Tibial artery (tissue), 4 donors: ENCODE measurements around the gene NCKAP5.

Source experiments
- DNase-seq, 2 donors: peaks; one replicate each; pipeline ENCODE4 v3.0.0-alpha.2; 2019
- H3K27ac ChIP-seq, 2 donors: fragments of 200-600 bp; sonication (generic) in 1 of 2; 1 replicate in 1 of 2; 2 replicates in 1 of 2; pipeline ENCODE4 v1.5.1; 2018 to 2019; ENCODE audit warnings: mild to moderate bottlenecking in 1 of 2
- H3K27me3 ChIP-seq, 2 donors: fragments of 200-600 bp; sonication (generic) in 1 of 2; one replicate each; pipeline versions ENCODE4 v1.5.1 to v1.6.0; 2016 to 2019
- H3K36me3 ChIP-seq, 3 donors: fragments of 200-600 bp; sonication (generic) in 2 of 3; one replicate each; pipeline ENCODE4 v1.5.1; 2016 to 2019; ENCODE audit warnings: mild to moderate bottlenecking in 2 of 3
- H3K4me1 ChIP-seq, 4 donors: fragments of 200-600 bp; sonication (generic) in 2 of 4; 1 replicate in 3 of 4; 2 replicates in 1 of 4; pipeline ENCODE4 v1.5.1; 2016 to 2019
- H3K4me3 ChIP-seq, 2 donors: fragments of 200-600 bp; sonication (generic) in 1 of 2; 1 replicate in 1 of 2; 2 replicates in 1 of 2; pipeline ENCODE4 v1.5.1; 2018 to 2019; ENCODE audit warnings: mild to moderate bottlenecking in 2 of 2
- H3K9me3 ChIP-seq, 3 donors: fragments of 200-600 bp; sonication (generic) in 1 of 3; one replicate each; pipeline ENCODE4 v1.5.1; 2016 to 2019
- CTCF ChIP-seq, 2 experiments: fragments of 200-600 bp in 1 of 2; fragments of 450-650 bp in 1 of 2; IDR thresholded peaks; one replicate each; pipeline ENCODE4 v1.5.1; 2017 to 2019; ENCODE audit warnings: antibody characterized with exemption in 2 of 2, mild to moderate bottlenecking in 1 of 2, moderate library complexity in 1 of 2
- intact Hi-C: fragments of 100-400 bp; cut with DNase I; formaldehyde crosslinking; loops from one replicate; pipeline ENCODE4 v1.15.0; 2023; ENCODE audit warnings: low total_unique reads

Gene NCKAP5

GRCh38 chr2:133605011-133605765 is 36.9 kb upstream of the NCKAP5 start:
- no peak for DNase-seq
- H3K4me3 ChIP-seq, result no peak overlapping the region
- peaks cover 0 to 13% (median 4%) of the 10 kb centered on the region in 4 donors for H3K4me1 ChIP-seq
- H3K27me3 ChIP-seq, result no peaks in the 10 kb centered on the region
- no peak for TF ChIP-seq CTCF (IDR thresholded peaks at IDR 0.05)
- intact Hi-C loops, result no loop called here
- H3K36me3 ChIP-seq, result no peaks in the 10 kb centered on the region
- H3K9me3 ChIP-seq, result no peaks in the 10 kb centered on the region
- H3K27ac ChIP-seq, result no peak overlapping the region

- Histone ChIP-seq H3K27ac (no peak overlapping the region), H3K27me3 (no peaks in the 10 kb centered on the region), H3K4me3 (no peak overlapping the region), H3K4me1 (peaks cover 0 to 13% (median 4%) of the 10 kb centered on the region in 4 donors), H3K36me3 (no peaks in the 10 kb centered on the region), H3K9me3 (no peaks in the 10 kb centered on the region)
- no peak for DNase-seq
- no peak for TF ChIP-seq CTCF (IDR thresholded peaks at IDR 0.05)
- intact Hi-C loops, result no loop called here
These were observed 34.8 kb upstream of the NCKAP5 start for GRCh38 chr2:133603109-133603508.

- intact Hi-C loops, result no loop called here
- H3K27me3 ChIP-seq, result no peaks in the 10 kb centered on the region
- H3K4me1 ChIP-seq, result peaks cover 0 to 13% (median 4%) of the 10 kb centered on the region in 4 donors
- H3K36me3 ChIP-seq, result no peaks in the 10 kb centered on the region
- no peak for DNase-seq
- no peaks in the 10 kb centered on the region for H3K9me3 ChIP-seq
- no peak for TF ChIP-seq CTCF (IDR thresholded peaks at IDR 0.05)
- no peak overlapping the region for H3K27ac ChIP-seq
- H3K4me3 ChIP-seq, result no peak overlapping the region
These were observed 34.3 kb upstream of the NCKAP5 start for GRCh38 chr2:133602538-133602937.

- Histone ChIP-seq H3K27me3 (no peaks in the 10 kb centered on the region), H3K4me1 (peaks cover 0 to 13% (median 4%) of the 10 kb centered on the region in 4 donors), H3K27ac (no peak overlapping the region), H3K9me3 (no peaks in the 10 kb centered on the region), H3K36me3 (no peaks in the 10 kb centered on the region), H3K4me3 (no peak overlapping the region)
- no peak for TF ChIP-seq CTCF (IDR thresholded peaks at IDR 0.05)
- DNase-seq, result no peak
- intact Hi-C loops, result no loop called here
These were observed 32.1 kb upstream of the NCKAP5 start for GRCh38 chr2:133600266-133600928.

- Histone ChIP-seq H3K4me1 (peaks cover 0 to 13% (median 4%) of the 10 kb centered on the region in 4 donors), H3K27ac (no peak overlapping the region), H3K9me3 (no peaks in the 10 kb centered on the region), H3K27me3 (no peaks in the 10 kb centered on the region), H3K36me3 (no peaks in the 10 kb centered on the region), H3K4me3 (no peak overlapping the region)
- no peak for TF ChIP-seq CTCF (IDR thresholded peaks at IDR 0.05)
- intact Hi-C loops, result no loop called here
- no peak for DNase-seq
These were observed 31.5 kb upstream of the NCKAP5 start for GRCh38 chr2:133599811-133600210.
